Neural progenitor cell (in vitro differentiated cells): ENCODE data around the gene BBX. TPM values are rescaled to one million over a fixed set of nuclear protein-coding genes. Genes with fewer than 3 reads are reported as not detected.
A peak's percentile ranks its signal among the peaks of the same experiment; 100 is the strongest.

ENCODE experiments used
- DNase-seq: peaks from one replicate; pipeline ENCODE4 v3.0.0-alpha.2; 2016; ENCODE audit warnings: low spot score
- H2AFZ ChIP-seq: fragments of 200-600 bp; sonication (generic); replicated peaks from 2 replicates; pipeline ENCODE4 v1.6.1; 2016; ENCODE audit warnings: antibody characterized with exemption
- H3F3A ChIP-seq: fragments of 200-600 bp; sonication (generic); 2 replicates; pipeline ENCODE4 v1.6.1; 2016; ENCODE audit warnings: antibody characterized with exemption, low read depth
- H3K27ac ChIP-seq: fragments of 200-600 bp; sonication (generic); 2 replicates; pipeline ENCODE4 v1.5.1; 2016; ENCODE audit warnings: mild to moderate bottlenecking
- H3K27me3 ChIP-seq: fragments of 200-600 bp; sonication (generic); 2 replicates; pipeline ENCODE4 v1.6.1; 2016; ENCODE audit warnings: mild to moderate bottlenecking, moderate library complexity
- H3K36me3 ChIP-seq: fragments of 200-600 bp; sonication (generic); 2 replicates; pipeline ENCODE4 v1.5.1; 2016
- H3K4me1 ChIP-seq: fragments of 200-600 bp; sonication (generic); 2 replicates; pipeline ENCODE4 v1.6.1; 2016; ENCODE audit warnings: mixed run types
- H3K4me2 ChIP-seq: fragments of 200-600 bp; sonication (generic); 2 replicates; pipeline ENCODE4 v1.6.1; 2016
- H3K4me3 ChIP-seq: fragments of 200-600 bp; sonication (generic); 2 replicates; pipeline ENCODE4 v1.5.1; 2016
- H3K79me2 ChIP-seq: fragments of 200-600 bp; sonication (generic); 2 replicates; pipeline ENCODE4 v1.6.1; 2016; ENCODE audit warnings: low read depth
- H3K9ac ChIP-seq: fragments of 200-600 bp; sonication (generic); 2 replicates; pipeline ENCODE4 v1.6.1; 2016
- H3K9me3 ChIP-seq: fragments of 200-600 bp; sonication (generic); 2 replicates; pipeline ENCODE4 v1.5.1; 2016; ENCODE audit warnings: low read depth
- H4K20me1 ChIP-seq: fragments of 200-600 bp; sonication (generic); 2 replicates; pipeline ENCODE4 v1.6.1; 2016; ENCODE audit warnings: low read depth
- H3K27ac Mint-ChIP-seq: 3 replicates; pipeline ENCODE4 v1.8.0; 2021; ENCODE audit warnings: mixed read lengths
- H3K27me3 Mint-ChIP-seq: 2 replicates; pipeline ENCODE4 v1.8.0; 2022; ENCODE audit warnings: low read depth, mild to moderate bottlenecking, inconsistent platforms, moderate library complexity, mixed read lengths; ENCODE audit not compliant: insufficient read depth
- H3K36me3 Mint-ChIP-seq: 3 replicates; pipeline ENCODE4 v1.8.0; 2021; ENCODE audit warnings: mixed read lengths
- H3K4me1 Mint-ChIP-seq: 3 replicates; pipeline ENCODE4 v1.8.0; 2021; ENCODE audit warnings: mixed read lengths
- H3K4me3 Mint-ChIP-seq: 3 replicates; pipeline ENCODE4 v1.8.0; 2021; ENCODE audit warnings: mild to moderate bottlenecking, moderate library complexity, mixed read lengths
- H3K9me3 Mint-ChIP-seq: 3 replicates; pipeline ENCODE4 v1.8.0; 2020; ENCODE audit warnings: mixed read lengths
- EZH2 ChIP-seq: fragments of 200-600 bp; sonication (generic); IDR thresholded peaks from 2 replicates; pipeline ENCODE4 v1.6.1; 2017; ENCODE audit warnings: antibody characterized with exemption, mild to moderate bottlenecking, moderate library complexity
- EZH2phosphoT487 ChIP-seq: fragments of 200-600 bp; sonication (generic); IDR thresholded peaks from 2 replicates; pipeline ENCODE4 v1.6.1; 2017; ENCODE audit warnings: antibody characterized with exemption
- total RNA-seq: library from RNA; depleted of rRNA; stranded (reverse); fragments of >200 nt; gene quantifications from 2 replicates; pipeline ENCODE4 v1.2.3, GENCODE V29; 2015; ENCODE audit warnings: low replicate concordance
- TF ChIP-seq, protein P1 (sequence below): fragments of 200-600 bp; sonication (generic); IDR thresholded peaks from 2 replicates; pipeline ENCODE4 v1.5.1; 2017; ENCODE audit warnings: antibody characterized with exemption, mild to moderate bottlenecking

BBX gene
- total RNA-seq, 1 donor from 2014 or later, result 110 TPM

DNA sequence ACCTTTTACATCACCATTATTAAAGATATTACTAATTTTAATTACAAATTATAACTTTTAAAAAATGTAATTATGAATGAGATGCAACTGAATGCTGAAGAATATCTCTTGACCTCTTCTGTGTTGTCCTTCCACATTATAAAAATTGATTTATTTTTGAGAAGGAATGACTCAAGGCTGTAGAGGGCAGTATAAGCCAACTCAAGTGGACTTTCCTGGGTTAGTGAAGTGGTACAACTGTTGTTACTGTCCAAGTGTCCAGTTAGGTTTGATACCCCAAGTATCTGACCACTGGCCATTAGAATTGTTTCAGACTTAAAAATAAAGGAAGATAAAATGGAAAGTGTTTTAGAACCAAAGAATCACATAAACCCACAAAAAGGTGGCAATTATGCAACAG, 51.9 kb downstream of the BBX start:
- H4K20me1 ChIP-seq, result peaks cover 64% of the 10 kb centered on the region
- H3K27ac Mint-ChIP-seq, result no peak overlapping the region
- peaks cover 4% of the 10 kb centered on the region for H3K36me3 Mint-ChIP-seq
- H3K9me3 ChIP-seq, result no peaks in the 10 kb centered on the region
- peak; percentile 40 for DNase-seq
- H3K4me2 ChIP-seq, result no peak overlapping the region
- H3F3A ChIP-seq, result peaks cover 5% of the 10 kb centered on the region
- H3K4me1 Mint-ChIP-seq, result peaks cover 23% of the 10 kb centered on the region
- no peaks in the 10 kb centered on the region for H3K27me3 ChIP-seq
- H3K27me3 Mint-ChIP-seq, result no peaks in the 10 kb centered on the region
- H3K9me3 Mint-ChIP-seq, result peaks cover under 1% of the 10 kb centered on the region
- peaks cover 65% of the 10 kb centered on the region for H3K79me2 ChIP-seq
- H3K4me3 ChIP-seq, result no peak overlapping the region
- H3K9ac ChIP-seq, result no peak overlapping the region
- no peak overlapping the region for H3K27ac ChIP-seq
- no peak for TF ChIP-seq EZH2phosphoT487
- TF ChIP-seq, protein P1, sequence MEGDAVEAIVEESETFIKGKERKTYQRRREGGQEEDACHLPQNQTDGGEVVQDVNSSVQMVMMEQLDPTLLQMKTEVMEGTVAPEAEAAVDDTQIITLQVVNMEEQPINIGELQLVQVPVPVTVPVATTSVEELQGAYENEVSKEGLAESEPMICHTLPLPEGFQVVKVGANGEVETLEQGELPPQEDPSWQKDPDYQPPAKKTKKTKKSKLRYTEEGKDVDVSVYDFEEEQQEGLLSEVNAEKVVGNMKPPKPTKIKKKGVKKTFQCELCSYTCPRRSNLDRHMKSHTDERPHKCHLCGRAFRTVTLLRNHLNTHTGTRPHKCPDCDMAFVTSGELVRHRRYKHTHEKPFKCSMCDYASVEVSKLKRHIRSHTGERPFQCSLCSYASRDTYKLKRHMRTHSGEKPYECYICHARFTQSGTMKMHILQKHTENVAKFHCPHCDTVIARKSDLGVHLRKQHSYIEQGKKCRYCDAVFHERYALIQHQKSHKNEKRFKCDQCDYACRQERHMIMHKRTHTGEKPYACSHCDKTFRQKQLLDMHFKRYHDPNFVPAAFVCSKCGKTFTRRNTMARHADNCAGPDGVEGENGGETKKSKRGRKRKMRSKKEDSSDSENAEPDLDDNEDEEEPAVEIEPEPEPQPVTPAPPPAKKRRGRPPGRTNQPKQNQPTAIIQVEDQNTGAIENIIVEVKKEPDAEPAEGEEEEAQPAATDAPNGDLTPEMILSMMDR, result peak; percentile 67
- peaks cover 18% of the 10 kb centered on the region for H3K4me1 ChIP-seq
- H2AFZ ChIP-seq, result no peak overlapping the region
- no peaks in the 10 kb centered on the region for H3K36me3 ChIP-seq
- H3K4me3 Mint-ChIP-seq, result no peak overlapping the region

DNA sequence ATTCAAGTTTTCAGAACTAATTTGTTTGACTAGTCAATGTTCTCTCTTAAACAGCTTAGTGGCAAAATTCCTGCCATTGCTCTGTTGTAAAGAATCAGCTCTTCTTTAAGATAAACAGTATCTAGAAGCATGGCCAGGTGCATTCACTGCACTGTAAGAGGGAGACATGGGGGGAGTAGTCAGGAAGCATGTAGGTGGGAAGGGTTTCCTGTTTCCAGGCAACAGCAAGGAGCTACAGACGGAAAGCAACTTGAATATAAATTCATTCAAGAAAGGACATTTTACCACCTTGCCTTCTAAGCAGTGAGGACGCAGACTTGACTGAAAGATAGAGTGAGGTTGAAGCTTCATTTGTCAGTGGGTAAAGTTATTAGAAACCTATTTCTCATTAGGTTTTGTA, 55.3 kb downstream of the BBX start:
- TF ChIP-seq EZH2phosphoT487 (no peak), EZH2 (no peak)
- TF ChIP-seq, protein P1, result no peak
- H3K27ac Mint-ChIP-seq, result no peak overlapping the region

DNA sequence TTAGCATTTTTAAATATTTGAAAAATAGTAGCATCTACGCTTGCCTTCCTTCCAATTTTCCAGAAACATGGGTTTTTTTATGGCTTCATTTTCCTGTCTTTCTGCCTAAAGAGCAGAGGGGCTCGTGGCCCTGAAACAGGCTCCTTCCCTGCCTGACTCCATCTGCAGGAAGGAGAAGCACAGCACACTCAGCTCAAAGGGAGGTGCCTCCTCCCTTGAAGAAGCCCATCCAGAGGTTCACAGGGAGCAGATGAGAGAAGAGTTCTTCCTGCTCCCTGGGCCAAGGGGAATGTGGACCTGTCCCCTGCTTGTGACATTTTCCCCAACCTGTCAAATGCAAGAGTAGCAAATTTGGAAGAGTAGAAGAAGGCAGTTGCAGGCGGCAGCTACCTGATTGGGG, 55.8 kb downstream of the BBX start:
- no peak overlapping the region for H3K4me3 ChIP-seq
- H3K27ac ChIP-seq, result peak overlapping the region; percentile 80
- no peak overlapping the region for H2AFZ ChIP-seq
- Mint-ChIP-seq H3K4me3 (no peak overlapping the region), H3K27ac (no peak overlapping the region), H3K36me3 (peaks cover 3% of the 10 kb centered on the region), H3K4me1 (peaks cover 19% of the 10 kb centered on the region), H3K9me3 (no peaks in the 10 kb centered on the region), H3K27me3 (no peaks in the 10 kb centered on the region)
- no peak overlapping the region for H3K9ac ChIP-seq
- TF ChIP-seq, protein P1, result no peak
- TF ChIP-seq EZH2, result no peak
- TF ChIP-seq EZH2phosphoT487, result no peak
- H3K79me2 ChIP-seq, result peaks cover 55% of the 10 kb centered on the region
- H3K27me3 ChIP-seq, result no peaks in the 10 kb centered on the region
- DNase-seq, result no peak
- H3K9me3 ChIP-seq, result no peaks in the 10 kb centered on the region
- H3K4me2 ChIP-seq, result no peak overlapping the region
- H3K36me3 ChIP-seq, result no peaks in the 10 kb centered on the region
- H3K4me1 ChIP-seq, result peaks cover 20% of the 10 kb centered on the region
- peaks cover 16% of the 10 kb centered on the region for H3F3A ChIP-seq
- peaks cover 52% of the 10 kb centered on the region for H4K20me1 ChIP-seq

More for the DNA sequence above, 55.3 kb downstream of the BBX start:
- Histone ChIP-seq H3K27me3 (no peaks in the 10 kb centered on the region), H3K79me2 (peaks cover 52% of the 10 kb centered on the region), H3K9ac (no peak overlapping the region), H4K20me1 (peaks cover 52% of the 10 kb centered on the region), H3K4me1 (peaks cover 20% of the 10 kb centered on the region), H3K4me2 (no peak overlapping the region), H3K4me3 (no peak overlapping the region), H2AFZ (no peak overlapping the region), H3K9me3 (no peaks in the 10 kb centered on the region), H3F3A (peaks cover 15% of the 10 kb centered on the region), H3K36me3 (no peaks in the 10 kb centered on the region), H3K27ac (peak overlapping the region; percentile 80)
- no peak for DNase-seq
- Mint-ChIP-seq H3K4me1 (peaks cover 19% of the 10 kb centered on the region), H3K9me3 (no peaks in the 10 kb centered on the region), H3K27me3 (no peaks in the 10 kb centered on the region), H3K36me3 (peaks cover 3% of the 10 kb centered on the region), H3K4me3 (no peak overlapping the region)
